Suppressor macrophage treated with lipopolysaccharide for 1 hour (primary cell): ENCODE measurements around the gene RUNDC1.
"Not testable (repeated sequence)": the region's sequence is repeated elsewhere in the genome, so short reads cannot be mapped to it uniquely, and the experiment has no call there.

Experiments
- DNase-seq, 3 donors: peaks; one replicate each; pipeline ENCODE4 v3.0.0-alpha.2; 2020 to 2022

RUNDC1 gene

GRCh38 chr17:42992872-42993271 lies 12.5 kb downstream of the RUNDC1 start:
- no peak for DNase-seq

DNA sequence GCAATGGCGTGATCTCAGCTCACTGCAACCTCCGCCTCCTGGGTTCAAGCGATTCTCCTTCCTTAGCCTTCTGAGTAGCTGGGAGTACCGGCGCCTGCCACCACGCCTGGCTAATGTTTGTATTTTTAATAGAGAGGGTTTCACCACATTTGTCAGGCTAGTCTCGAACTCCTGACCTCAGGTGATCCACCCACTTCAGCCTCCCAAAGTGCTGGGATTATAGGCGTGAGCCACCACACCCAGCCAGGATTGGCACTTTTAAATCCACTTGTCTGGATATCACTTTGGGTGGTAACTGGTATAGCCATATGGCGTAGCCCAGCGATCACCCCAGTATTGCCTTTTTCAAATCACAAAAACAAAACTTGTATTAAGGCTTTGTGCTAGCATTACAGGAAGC lies 13.5 kb downstream of the RUNDC1 start:
- not testable (repeated sequence) for DNase-seq

DNA sequence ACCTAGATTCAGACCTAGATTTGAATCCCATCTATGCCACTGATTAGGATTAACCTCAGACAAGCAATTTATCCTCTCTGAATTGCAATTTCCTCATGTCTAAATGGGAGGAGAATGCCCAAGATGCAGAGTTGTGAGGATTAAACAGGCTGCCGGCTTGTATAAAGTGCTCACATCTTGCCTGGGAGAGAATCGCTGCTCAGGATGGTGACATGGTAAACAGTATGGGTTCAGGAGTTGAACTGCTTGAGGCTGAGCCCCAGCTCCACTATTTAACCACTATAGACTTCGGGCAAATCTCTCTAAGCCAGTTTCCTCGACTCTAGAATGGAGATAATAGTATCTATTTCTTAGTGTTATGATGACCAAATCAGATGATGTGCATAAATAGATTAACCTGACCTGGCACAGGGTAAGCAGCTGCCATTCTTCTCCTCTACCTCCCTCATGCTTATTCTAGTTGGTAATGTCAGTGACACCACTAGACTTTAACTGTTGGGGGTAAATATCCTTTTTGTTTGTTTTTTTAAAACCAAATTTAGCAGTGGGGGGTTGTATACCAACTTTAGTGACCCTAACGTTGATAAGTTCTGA lies 17.1 kb downstream of the RUNDC1 start:
- no peak for DNase-seq

DNA sequence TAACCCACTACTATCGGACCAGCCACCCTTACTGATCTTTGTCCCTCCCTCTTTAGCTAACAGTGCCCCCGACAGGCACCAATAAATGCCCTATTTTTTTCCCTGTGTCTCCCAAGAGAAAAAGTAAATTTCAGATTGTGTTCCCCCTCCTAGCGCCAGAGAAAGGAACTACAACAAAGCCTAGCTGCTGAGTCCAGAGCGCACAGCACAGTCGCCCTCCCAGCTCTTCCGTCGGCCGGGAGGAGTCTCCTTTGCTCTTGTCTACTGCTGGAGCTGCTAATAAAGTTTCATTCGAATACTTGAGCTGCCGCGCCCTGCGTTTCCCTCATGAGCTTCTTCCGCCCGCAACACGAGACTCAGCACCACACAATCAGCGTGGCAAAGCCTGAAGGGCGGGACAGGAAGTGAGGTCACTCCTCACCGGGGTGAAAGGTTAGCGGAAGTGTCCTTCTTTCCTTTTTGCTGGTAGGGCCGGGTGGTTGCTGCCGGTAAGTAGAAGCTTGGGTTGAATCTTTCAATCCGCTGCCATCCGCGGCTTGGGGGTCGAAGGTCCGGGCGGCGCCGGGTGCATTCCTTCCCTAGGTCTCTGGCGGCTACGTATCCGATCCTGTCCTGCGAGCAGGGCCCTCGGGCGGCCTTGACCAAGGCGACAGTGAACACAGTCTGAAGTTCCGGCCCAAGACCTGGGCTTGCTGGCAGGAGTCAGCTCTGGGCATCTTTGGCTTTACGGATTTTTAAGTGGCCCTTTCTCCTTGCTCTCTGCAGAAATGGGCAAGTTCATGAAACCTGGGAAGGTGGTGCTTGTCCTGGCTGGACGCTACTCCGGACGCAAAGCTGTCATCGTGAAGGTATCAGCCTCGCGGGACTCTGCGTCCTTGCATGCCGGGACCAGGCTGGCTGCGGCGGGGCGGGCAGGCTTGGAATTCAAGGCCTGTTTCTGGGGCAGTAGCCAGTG lies 17.9 kb downstream of the RUNDC1 start, which contains the start of gene RPL27:
RPL27 (plus strand) TSS at position 436 of the 955 bp plus-strand sequence; CDS start at position 768, 332 bp downstream.
- DNase-seq, result peak; percentile 97 to 100 (median 99)

DNA sequence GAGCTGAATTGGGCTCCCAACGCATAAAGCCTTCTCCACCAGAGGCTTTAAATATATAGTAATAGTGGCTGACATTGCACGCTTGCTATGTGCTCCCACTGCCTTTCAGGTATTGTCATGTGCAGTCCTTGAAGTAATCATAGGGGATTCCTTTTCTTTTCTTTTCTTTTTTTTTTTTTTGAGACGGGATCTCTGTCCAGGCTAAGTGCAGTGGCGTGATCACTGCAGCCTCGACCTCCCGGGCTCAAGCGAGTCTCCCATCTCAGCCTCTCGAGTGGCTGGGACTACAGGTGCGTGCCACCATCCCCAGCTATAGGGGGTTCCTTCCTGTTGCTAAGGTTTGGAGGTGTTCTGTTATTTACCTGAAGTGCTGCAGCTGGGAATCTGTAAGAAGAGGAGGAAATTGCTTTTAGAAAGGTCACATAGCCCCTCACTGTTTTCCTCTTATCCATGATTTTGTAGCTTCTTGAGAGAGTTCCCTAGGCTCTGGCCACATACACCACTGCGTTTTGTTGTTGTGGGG lies 18.7 kb downstream of the RUNDC1 start:
- no peak for DNase-seq

DNA sequence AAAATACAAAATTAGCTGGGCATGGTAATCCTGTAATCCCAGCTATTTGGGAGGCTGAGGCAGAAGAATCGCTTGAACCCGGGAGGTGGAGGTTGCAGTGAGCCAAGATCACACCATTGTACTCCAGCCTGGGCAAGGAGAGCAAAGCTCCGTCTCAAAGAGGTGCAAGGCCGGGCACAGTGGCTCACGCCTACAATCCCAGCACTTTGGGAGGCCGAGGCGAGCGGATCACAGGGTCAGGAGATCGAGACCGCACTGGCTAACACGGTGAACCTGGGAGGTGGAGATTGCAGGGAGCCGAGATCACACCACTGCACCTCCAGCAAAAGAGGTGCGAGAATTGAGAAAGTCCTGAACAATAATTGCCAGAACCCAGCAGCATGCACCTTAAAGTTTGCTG lies 20.5 kb downstream of the RUNDC1 start:
- not testable (repeated sequence) for DNase-seq

- DNase-seq, result no peak
These were observed 23.3 kb downstream of the RUNDC1 start for GRCh38 chr17:43003542-43004172.

- DNase-seq, result peak; percentile 95
These were observed 26.5 kb downstream of the RUNDC1 start, which contains the start of gene IFI35 for GRCh38 chr17:43006639-43007551. IFI35 (plus strand) TSS chr17:43006784; CDS start chr17:43006948, 164 bp downstream.

DNA sequence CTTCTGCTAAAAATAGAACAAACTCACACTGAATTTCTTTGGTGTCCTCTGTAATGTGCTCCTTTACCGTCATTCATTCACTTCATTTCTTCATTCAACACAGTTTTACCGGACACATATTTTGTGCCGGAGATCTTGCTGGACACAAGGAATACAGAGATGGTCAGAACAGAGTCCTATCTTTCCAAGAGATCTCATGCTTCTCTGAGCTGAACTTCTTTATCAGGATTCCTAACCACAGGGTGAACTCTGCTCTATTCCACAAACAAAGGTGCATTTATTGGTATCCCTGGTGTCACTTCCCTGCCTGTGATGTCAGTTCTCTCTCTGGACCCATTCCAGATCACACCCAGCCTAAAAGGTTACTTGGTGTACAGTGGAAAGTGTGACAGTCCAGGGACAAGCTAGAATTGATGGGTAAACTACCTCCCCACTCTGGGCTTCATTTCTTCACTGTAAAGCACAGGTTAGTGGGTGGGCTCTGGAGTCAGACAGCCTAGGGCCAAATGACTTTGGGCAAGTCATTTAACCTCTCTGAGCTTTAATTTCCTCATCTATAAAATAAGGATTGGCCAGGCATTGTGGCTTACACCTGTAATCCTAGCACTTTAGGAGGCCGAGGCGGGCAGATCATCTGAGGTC lies 30.4 kb downstream of the RUNDC1 start:
- no peak for DNase-seq

DNA sequence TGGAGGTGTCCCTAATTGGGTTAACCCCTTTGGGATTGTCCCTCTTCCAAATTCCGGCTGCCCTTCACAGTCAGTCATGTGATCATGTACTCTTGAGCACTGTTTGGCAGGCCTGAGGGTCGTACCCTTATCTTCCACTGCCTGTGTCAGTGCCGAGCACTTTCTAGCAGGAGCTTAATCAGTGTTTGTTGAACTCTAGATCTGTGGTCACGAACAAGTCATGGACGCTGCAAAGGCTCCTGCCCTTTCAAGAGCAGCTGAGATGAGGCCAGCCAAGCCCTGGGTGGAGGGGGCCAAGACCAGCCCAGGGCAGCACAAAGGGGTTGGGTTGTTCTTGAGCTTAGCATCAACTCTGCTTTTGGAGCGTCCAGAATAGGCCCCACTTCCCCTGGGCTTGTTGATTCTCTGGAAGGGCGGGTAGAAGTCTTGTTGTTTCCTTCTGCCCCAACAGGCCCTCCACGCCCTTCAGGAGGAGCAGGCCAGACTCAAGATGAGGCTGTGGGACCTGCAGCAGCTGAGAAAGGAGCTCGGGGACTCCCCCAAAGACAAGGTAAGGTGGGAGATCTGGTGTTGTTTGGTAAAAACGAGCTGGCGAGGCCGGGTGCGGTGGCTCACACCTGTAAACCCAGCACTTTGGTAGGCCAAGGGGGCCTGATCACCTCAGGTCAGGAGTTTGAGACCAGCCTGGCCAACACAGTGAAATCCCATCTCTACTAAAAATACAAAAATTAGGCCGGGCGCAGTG lies 31.5 kb downstream of the RUNDC1 start:
- DNase-seq, result no peak

DNA sequence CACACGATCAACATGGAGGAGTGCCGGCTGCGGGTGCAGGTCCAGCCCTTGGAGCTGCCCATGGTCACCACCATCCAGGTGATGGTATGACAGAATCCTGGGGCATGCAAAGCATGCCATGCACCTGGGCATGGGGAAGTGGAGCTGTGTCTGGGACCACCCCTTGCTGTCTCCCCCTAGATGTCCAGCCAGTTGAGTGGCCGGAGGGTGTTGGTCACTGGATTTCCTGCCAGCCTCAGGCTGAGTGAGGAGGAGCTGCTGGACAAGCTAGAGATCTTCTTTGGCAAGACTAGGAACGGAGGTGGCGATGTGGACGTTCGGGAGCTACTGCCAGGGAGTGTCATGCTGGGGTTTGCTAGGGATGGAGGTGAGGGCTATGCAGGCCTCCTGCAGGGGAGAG lies 32.9 kb downstream of the RUNDC1 start:
- DNase-seq, result no peak

- DNase-seq, result peak in 2 of 3 donors; percentile 22 to 23
These were observed 33.8 kb downstream of the RUNDC1 start for GRCh38 chr17:43014020-43014648.

- DNase-seq, result peak in 2 of 3 donors; percentile 26 to 51
These were observed 34.5 kb downstream of the RUNDC1 start for GRCh38 chr17:43014649-43015542.

DNA sequence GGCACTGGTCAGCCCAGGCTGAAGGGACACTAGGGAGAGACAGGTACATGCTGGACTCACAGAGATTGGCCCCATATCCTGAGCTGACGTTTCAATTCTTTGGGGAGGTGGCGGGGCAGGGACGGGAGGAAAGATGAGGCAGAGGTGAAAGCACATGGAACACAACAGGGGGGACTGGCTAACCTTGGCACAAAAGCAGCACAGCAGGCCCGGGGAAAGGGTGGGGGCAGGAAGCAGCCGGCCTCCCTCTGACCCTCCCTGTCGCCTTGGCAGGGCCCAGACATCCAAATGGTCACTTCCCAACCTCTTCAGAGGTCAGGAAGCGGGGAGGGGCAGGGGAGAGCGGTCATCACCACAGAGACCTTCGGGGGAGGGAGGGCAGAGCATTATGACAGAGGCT lies 35.2 kb downstream of the RUNDC1 start:
- no peak for DNase-seq

- DNase-seq, result no peak
These were observed 35.9 kb downstream of the RUNDC1 start for GRCh38 chr17:43016216-43016615.

GRCh38 chr17:43018008-43018853 lies 37.9 kb downstream of the RUNDC1 start:
- DNase-seq, result peak in 2 of 3 donors; percentile 43 to 47

DNA sequence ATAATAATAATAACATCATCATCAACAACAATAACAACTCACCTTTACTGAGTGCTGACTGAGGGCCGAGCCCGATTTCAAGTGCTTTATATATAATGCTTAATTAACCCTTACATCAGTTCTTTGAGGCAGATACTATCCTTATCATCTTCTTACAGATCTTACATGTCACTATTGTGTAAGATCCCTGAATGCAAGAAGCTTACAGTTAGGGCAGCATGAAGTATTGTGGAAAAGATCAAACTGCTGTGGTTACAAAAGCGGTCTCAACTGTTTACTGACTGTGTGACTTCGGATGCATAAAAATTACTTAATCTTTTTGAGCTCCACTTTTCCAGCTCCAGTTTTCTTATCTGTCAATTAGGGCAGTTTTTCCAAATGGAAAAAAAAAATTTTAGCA lies 38.6 kb downstream of the RUNDC1 start:
- DNase-seq, result peak in 1 of 3 donors; percentile 10

- no peak for DNase-seq
These were observed 39.1 kb downstream of the RUNDC1 start for GRCh38 chr17:43019418-43019817.
